Left lobe of liver (tissue), 2 donors: ENCODE measurements around the gene HLA-A. TPM values are rescaled to one million over a fixed set of nuclear protein-coding genes. Genes with fewer than 3 reads are reported as not detected.

Source experiments
- ATAC-seq: fragments of 200-7000 bp; cut with Tn5 transposase; one replicate; pipeline ENCODE4 v1.9.1; 2020; ENCODE audit warnings: mild to moderate bottlenecking, moderate library complexity
- DNase-seq: peaks from one replicate; pipeline ENCODE4 v3.0.0-alpha.2; 2020; ENCODE audit warnings: low spot score
- total RNA-seq: library from RNA; stranded (reverse); gene quantifications from one replicate; pipeline ENCODE4 v1.2.1, GENCODE V29; 2021
- donor health status: DM: no; HTN: no; CAD: no; lungs with moderate emphysema.
- donor health status: DM: no; HTN: yes; CAD: no.

HLA-A gene
- total RNA-seq, 1 donor from 2014 or later, result 125 TPM

DNA sequence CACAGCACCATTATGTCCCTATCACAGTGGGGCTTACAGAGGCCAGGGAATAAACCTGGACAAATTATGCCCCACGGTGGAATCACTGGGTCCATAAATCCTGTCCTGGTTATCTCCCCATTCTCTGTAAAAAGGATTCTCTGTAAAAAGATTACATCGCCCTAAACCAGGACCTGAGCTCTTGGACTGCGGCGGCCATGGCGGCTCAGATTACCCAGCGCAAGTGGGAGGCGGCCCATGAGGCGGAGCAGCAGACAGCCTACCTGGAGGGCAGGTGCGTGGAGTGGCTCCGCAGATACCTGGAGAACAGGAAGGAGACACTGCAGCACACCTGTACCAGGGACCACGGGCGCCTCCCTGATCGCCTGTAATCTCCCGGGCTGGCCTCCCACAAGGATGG lies 8.4 kb upstream of the HLA-A start:
- no peak for DNase-seq
- ATAC-seq, result no peak

DNA sequence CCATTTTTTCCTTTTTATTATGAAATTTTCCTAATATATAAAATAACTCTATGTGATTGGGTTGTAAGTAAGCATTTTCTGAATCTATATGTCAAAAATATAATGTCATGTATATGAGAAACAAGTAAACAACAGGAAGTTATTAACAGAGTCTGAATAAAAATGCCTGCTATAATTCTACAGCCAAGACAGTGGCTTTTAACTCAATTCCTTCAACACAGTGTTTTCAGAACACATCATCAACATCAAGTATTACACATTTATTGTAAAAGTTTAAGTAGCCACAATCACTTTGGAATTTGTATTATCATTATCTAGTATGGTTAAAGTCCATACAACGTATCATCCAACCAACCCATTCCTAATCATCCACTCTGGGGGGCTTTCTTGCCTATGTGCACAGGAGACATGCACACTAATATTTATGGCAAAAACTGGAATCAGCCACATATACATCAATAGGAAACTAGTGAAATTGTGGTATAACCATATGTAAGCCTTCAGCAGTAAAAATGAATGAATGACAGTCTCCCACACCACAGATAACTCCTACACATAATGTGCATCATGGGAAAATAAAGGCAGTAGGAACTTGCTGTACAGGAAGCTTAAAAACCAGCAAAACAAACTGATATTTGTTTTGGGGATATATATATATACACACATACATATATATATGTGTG lies 6.9 kb upstream of the HLA-A start:
- DNase-seq (no peak), ATAC-seq (no peak)

DNA sequence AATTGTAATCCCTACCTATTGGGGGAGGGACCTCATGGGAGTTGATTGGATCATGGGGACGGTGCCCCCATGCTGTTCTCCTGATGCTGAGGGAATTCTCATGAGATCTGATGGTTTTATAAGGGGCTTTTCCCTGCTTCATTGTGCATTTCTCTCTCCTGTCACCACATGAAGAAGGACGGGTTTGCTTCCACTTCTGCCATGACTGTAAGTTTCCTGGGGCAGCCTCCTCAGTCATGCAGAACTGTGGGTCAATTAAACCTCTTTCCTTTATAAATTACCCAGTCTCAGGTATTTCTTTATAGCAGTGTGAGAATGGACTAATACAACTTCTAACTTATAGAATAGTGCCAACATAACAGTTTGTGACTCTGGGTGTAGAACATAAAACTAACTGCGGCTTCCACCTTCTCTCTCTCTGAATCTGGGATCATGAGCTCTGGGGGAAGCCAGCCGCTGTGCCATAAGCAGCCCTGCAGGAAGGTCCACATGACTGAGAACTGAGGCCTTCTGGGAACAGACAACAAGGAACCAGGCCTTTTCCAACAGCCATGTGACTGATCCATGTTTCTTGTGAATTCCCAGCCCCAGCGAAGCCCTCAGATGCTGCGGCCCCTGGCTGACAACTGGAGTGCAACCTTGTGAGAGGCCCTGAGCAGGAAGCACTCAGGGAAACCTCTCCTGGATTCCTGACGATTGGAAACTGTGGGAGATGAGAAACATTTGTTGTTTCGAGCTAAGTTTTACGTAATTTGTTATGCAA lies 3.4 kb upstream of the HLA-A start:
- no peak for ATAC-seq
- no peak for DNase-seq

DNA sequence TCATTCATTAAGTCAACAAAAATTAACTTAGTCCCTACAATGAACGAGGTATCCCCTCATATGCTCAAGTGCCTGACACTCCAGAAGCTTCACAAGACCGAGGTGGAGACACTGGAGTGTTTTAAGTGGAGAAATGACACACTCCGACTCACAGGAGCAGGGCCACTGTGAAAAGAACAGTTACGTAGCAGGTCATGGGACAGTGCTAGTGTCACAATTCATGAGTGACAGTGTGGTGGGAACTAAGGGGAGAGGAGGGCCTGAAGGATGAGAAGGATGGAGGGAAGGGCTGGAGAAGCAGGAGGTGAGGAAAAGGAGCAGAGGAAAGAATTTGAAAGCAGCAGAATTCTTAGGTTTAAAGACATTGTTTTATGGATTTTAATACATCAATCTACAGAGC lies 1.3 kb upstream of the HLA-A start:
- ATAC-seq (no peak), DNase-seq (no peak)

DNA sequence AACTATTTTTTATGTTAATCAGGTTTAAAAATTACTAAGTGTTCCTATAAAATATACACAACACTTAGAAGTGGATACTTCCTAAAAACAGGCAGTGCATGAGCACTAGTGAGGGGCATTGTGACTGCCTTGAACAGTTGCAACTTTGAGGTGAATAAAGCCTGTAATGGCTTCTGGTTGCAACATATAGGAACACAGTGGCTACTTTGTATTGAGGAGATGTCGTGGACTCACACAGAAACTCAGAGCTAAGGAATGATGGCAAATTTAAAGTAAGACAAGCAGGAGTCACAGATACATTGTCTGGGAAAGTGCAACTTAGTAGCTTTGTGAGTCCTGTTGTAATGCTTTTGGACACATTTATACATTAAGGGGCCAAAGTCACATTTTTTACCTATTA lies 861 bp upstream of the HLA-A start:
- DNase-seq (no peak), ATAC-seq (no peak)

DNA sequence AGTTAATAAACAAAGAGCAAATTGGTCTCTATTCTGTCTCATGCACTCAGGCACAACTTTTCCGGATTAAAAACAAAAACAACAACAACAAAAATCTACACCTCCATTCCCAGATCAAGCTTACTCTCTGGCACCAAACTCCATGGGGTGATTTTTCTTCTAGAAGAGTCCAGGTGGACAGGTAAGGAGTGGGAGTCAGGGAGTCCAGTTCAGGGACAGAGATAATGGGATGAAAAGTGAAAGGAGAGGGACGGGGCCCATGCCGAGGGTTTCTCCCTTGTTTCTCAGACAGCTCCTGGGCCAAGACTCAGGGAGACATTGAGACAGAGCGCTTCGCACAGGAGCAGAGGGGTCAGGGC lies 437 bp upstream of the HLA-A start:
- DNase-seq (no peak), ATAC-seq (peak; percentile 63)

DNA sequence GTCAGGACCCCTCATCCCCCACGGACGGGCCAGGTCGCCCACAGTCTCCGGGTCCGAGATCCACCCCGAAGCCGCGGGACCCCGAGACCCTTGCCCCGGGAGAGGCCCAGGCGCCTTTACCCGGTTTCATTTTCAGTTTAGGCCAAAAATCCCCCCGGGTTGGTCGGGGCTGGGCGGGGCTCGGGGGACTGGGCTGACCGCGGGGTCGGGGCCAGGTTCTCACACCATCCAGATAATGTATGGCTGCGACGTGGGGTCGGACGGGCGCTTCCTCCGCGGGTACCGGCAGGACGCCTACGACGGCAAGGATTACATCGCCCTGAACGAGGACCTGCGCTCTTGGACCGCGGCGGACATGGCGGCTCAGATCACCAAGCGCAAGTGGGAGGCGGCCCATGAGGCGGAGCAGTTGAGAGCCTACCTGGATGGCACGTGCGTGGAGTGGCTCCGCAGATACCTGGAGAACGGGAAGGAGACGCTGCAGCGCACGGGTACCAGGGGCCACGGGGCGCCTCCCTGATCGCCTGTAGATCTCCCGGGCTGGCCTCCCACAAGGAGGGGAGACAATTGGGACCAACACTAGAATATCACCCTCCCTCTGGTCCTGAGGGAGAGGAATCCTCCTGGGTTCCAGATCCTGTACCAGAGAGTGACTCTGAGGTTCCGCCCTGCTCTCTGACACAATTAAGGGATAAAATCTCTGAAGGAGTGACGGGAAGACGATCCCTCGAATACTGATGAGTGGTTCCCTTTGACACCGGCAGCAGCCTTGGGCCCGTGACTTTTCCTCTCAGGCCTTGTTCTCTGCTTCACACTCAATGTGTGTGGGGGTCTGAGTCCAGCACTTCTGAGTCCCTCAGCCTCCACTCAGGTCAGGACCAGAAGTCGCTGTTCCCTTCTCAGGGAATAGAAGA lies 978 bp downstream of the HLA-A start:
- DNase-seq (no peak), ATAC-seq (peak; percentile 35)

DNA sequence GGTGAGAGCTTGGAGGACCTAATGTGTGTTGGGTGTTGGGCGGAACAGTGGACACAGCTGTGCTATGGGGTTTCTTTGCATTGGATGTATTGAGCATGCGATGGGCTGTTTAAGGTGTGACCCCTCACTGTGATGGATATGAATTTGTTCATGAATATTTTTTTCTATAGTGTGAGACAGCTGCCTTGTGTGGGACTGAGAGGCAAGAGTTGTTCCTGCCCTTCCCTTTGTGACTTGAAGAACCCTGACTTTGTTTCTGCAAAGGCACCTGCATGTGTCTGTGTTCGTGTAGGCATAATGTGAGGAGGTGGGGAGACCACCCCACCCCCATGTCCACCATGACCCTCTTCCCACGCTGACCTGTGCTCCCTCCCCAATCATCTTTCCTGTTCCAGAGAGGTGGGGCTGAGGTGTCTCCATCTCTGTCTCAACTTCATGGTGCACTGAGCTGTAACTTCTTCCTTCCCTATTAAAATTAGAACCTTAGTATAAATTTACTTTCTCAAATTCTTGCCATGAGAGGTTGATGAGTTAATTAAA lies 3.0 kb downstream of the HLA-A start:
- ATAC-seq (no peak), DNase-seq (no peak)

DNA sequence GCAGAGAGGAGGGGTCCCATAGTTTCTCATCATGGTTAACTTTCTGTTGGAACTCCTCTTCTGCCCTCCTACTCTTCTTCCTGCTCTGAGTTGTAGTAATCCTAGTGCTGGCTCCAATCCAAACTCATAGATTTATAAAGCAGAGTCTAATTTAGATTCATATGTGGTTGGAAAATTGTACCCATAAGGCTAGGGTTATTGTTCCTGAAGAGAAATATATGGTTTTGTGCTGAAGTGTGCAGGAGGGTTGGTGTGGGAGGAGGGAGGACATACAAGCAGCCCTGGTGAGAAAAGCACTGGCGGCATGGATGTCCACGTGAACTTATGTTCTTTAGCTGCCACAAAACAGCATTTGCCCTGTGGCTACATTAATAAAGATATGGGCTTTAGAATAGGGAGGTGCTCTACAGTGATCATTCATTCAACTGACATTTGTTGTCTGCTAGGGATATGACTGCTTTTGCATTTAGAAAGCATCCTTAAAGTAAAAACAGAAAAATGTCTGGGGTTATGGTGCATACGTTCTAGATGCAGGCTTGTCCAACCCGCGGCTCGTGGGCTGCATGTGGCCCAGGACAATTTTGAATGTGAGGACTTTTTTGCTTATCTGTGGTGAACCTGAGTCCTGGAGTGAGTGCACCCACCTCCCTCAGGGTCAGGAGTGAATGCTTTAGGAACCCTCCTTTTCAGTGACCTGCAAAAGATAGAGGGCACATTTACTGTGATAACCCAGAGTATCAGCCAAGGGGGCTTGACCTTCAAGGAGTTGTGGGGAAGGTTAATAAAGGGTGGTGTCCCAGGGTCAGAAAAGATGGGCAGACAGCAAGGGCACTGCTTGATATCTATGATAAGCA lies 4.1 kb downstream of the HLA-A start:
- DNase-seq, result no peak

DNA sequence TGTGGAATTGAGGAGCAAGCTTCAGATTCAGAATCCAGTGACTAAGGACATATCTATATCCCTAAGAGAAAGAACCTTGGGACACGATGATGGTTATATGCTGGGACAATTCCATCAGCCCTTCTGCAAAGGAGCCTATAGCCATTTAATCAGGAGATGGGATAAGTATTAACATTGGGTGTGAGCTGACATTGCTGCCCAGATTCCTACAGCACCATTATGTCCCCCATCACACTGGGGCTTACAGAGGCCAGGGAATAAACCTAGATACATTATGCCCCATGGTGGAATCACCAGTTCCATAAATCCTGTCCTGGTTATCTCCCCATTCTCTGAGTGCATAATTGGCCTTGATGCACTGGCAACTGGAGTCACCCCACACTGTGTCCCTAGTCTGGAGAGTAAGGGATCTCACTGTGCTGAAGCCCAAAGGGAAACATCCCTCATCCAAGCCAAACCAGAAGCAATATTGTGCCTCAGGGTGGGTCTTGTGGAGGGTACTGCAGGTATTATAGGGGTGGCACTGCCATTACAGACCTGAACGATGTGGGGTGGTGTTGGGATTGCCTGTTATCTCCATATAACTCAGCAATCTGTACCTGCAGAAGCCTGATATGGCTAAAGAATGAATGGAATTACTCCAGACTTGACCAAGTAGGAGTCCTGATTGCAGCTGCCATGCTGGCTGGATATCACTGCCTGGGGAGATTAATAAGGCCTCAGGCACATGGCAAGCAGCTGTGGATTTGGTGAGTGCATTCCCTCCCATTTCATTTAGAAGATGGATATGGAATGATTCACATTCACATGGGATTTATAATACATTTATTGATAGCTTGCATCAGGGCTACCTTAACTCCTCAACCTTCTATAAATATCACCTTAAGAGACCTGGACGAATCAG lies 5.0 kb downstream of the HLA-A start:
- ATAC-seq, result no peak
- DNase-seq, result no peak

More for the DNA sequence above, 4.1 kb downstream of the HLA-A start:
- ATAC-seq, result no peak

DNA sequence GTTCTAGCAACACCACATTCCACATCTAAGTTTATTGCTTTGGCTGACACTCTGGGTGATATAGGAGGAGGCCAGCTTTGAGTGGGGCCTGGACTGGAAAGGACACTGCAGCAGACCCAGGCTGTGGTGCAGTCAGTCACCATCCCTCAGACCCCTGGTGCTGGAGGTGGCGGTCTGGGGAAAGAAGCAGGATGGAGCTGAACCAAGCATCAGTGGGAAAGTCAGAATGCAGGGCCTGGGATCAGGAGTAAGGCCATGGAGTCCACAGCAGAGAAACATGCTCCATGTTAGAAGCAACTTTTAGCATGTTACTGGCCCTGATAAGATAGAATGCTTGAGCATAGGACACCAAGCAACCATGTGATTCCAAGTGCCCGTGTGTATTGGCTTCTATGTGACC lies 5.9 kb downstream of the HLA-A start:
- ATAC-seq, result no peak
- no peak for DNase-seq

DNA sequence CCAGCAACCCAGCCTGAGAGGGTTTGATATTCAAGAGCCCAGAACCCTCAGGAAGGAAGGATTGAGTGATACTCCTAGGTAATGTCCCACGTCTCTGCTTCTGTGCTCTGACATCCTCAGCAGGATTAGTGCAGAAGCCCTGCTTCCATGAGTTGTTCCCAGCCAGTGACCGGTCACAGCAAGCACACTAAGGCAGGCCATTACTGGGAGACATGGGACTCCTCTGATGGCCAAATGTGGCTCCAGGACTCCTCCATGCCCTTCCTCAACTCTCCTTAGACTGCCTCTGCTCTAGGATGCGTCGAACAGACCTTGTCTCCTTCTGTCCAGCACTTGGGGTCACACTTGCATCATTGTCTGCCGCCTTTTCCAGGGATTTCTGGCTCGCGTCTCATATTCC lies 7.6 kb downstream of the HLA-A start:
- ATAC-seq (no peak), DNase-seq (no peak)

DNA sequence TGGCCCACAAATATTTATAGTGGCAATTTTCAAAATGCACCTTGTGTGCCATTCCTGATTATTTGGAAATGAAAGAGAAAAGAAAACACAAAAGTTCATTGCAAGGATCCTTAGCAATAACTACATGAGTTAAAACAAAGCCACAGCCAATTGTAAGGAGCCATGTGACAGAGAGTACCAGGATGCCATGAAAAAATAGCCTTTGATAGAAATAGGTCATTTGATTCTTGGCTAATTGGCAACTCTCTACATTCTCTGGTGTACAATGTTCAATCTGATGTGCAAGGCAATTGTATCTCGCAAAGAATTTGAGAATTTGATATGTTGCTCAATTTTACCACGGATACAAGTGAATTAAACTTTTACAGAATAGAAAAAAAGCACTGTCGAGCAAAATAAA lies 9.6 kb downstream of the HLA-A start:
- ATAC-seq (no peak), DNase-seq (no peak)

DNA sequence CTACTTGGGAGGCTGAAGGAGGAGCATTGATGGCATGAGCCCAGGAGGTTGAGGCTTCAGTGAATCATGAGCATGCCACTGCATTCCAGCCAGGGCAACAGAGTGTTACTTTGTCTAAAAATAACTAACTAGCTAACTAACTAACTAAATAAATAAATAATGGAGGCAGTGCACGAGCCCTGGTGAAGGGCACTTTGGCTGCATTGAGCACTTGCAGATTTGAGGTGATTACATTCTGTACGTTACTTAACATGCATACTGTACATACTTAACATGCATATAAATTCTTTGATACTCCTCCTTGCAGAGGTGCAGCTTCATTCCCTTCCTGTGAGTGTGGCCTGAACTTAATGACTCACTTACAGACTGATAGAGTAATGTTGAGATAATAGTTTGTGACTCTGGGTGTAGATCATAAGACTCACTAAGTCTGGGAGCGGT lies 10.7 kb downstream of the HLA-A start:
- DNase-seq (no peak), ATAC-seq (no peak)

DNA sequence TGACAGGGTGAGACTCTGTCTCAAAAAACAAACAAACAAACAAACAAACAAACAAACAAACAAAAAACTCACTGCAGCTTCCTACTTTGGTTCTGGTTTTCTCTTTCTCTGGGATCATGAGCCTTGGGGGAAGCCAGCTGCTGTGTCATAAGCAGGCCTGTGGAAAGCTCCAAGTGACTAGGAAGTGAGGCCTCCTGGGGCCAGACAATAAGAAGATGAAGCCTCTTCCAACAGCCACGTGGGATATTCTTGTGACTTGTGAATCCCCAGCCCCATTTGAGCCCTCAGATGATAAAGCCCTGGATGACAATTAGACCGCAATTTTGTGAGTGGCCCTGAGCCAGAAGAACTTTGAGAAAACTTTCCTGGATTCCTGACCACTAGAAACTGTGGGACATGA lies 11.4 kb downstream of the HLA-A start:
- DNase-seq (no peak), ATAC-seq (no peak)

DNA sequence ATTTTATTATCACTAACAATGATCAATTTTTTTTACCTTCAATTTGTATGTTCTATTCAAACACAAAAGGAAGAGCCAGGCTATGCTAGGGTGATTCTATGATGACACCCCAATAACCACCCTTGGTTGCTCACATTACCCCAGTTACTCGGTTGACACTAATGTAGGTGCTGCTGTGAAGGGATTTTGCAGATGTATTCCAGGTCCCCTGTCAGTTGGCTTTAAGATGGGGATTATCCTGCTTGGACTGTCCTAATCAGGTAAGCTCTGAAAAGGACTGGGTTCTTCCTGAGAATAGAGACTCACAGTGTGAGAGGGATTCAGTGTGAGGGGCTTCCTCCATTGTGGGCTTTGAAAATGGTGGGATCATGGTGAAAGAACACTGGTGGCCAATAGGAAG lies 11.9 kb downstream of the HLA-A start:
- DNase-seq, result no peak

DNA sequence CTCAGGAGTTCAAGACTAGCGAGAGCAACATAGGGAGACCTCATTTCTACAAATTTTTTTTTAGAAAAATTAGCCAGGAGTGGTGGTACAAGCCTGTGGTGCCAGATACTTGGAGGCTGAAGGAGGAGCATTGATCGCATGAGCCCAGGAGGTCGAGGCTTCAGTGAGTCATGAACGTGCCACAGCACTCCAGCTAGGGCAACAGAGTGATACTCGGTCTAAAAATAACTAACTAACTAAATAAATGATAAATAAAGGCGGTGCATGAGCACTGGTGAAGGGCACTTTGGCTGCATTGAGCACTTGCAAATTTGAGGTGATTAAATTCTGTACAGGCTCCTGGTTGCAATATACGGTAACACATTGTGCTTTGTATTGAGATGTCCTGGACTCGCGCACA lies 13.5 kb downstream of the HLA-A start:
- DNase-seq, result no peak
- ATAC-seq, result no peak

More for the DNA sequence above, 11.9 kb downstream of the HLA-A start:
- no peak for ATAC-seq

DNA sequence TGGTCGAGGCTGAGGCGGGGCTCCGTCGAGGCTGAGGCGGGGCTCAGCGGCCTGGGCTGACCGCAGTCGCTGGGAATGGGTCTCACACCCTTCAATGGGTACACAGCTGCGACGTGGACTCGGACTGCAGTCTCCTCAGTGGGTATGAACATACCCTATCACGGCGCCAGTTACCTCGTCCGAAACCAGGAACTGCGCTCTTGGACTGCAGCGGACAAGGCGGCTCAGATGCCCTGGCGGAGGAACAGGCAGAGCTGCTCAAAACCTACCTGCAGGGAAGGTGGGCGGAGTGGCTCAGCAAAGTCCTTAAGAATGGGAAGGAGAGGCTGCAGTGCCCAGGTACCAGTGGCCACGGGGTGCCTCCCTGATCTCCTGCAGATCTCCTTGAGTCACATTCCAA lies 14.2 kb downstream of the HLA-A start:
- DNase-seq (no peak), ATAC-seq (no peak)

DNA sequence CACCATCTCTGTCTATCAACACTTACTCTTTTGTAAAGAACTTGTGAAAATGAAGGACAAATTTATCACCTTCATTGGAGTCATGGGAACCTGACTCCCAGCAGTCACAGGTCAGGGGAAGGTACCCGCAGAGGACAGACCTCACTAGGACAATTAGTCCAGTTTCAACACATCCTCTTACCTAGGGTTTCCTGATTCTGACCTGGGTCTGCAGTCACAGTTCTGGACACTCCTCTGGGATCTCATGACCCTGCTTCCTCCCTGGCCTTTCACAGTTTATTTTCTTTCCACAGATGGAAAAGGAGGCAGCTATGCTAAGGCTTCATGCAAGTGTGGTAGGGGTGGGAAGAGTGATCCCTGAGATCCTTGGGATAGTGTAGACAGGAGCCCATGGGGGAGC lies 15.7 kb downstream of the HLA-A start:
- ATAC-seq, result no peak
- no peak for DNase-seq
